WERI-Rb-1 (cell line): ENCODE measurements around the gene OPRPN.

Experiments
- DNase-seq: peaks from one replicate; pipeline ENCODE4 v3.0.0-alpha.2; 2020
- H3K27ac ChIP-seq: fragments of 250-450 bp; sonication (Bioruptor Pico); 2 replicates; pipeline ENCODE4 v1.5.1; 2020; ENCODE audit warnings: mild to moderate bottlenecking, moderate library complexity
- H3K27me3 ChIP-seq: fragments of 250-450 bp; sonication (Bioruptor Pico); 2 replicates; pipeline ENCODE4 v1.5.1; 2021; ENCODE audit warnings: mild to moderate bottlenecking, low read depth, moderate library complexity; ENCODE audit not compliant: insufficient read depth, severe bottlenecking
- H3K36me3 ChIP-seq: fragments of 250-450 bp; sonication (Bioruptor Pico); 2 replicates; pipeline ENCODE4 v1.5.1; 2020; ENCODE audit warnings: mild to moderate bottlenecking, moderate library complexity
- H3K4me3 ChIP-seq: 2 replicates; pipeline ENCODE4 v1.5.1; 2011; ENCODE audit warnings: low read depth, mild to moderate bottlenecking, control low read depth, low read length
- H3K9me3 ChIP-seq: fragments of 250-450 bp; sonication (Bioruptor Pico); 2 replicates; pipeline ENCODE4 v1.5.1; 2021; ENCODE audit warnings: mild to moderate bottlenecking, moderate library complexity; ENCODE audit not compliant: severe bottlenecking
- CTCF ChIP-seq: IDR thresholded peaks from 2 replicates; pipeline ENCODE4 v1.5.1; 2011; ENCODE audit warnings: low read depth, mild to moderate bottlenecking, control low read depth, inconsistent platforms, low read length

OPRPN gene

GRCh38 chr4:70365479-70365878, 32.3 kb upstream of the OPRPN start:
- no peak overlapping the region for H3K27ac ChIP-seq
- no peaks in the 10 kb centered on the region for H3K27me3 ChIP-seq
- H3K4me3 ChIP-seq: no peak overlapping the region
- TF ChIP-seq CTCF: no peak
- no peak for DNase-seq
- H3K36me3 ChIP-seq: no peaks in the 10 kb centered on the region
- H3K9me3 ChIP-seq: no peaks in the 10 kb centered on the region

GRCh38 chr4:70367813-70368212, 29.9 kb upstream of the OPRPN start:
- no peak for DNase-seq

GRCh38 chr4:70371987-70372386, 25.8 kb upstream of the OPRPN start:
- no peaks in the 10 kb centered on the region for H3K9me3 ChIP-seq
- no peaks in the 10 kb centered on the region for H3K27me3 ChIP-seq
- no peak for TF ChIP-seq CTCF
- H3K27ac ChIP-seq: no peak overlapping the region
- no peaks in the 10 kb centered on the region for H3K36me3 ChIP-seq
- no peak for DNase-seq
- H3K4me3 ChIP-seq: no peak overlapping the region

More at GRCh38 chr4:70367813-70368212, 29.9 kb upstream of the OPRPN start:
- Histone ChIP-seq H3K36me3 (no peaks in the 10 kb centered on the region), H3K9me3 (no peaks in the 10 kb centered on the region), H3K27me3 (no peaks in the 10 kb centered on the region), H3K27ac (no peak overlapping the region), H3K4me3 (no peak overlapping the region)
- TF ChIP-seq CTCF: no peak

GRCh38 chr4:70372760-70373159, 25.0 kb upstream of the OPRPN start:
- H3K27ac ChIP-seq: no peak overlapping the region
- H3K36me3 ChIP-seq: no peaks in the 10 kb centered on the region
- TF ChIP-seq CTCF: no peak
- no peak for DNase-seq
- H3K9me3 ChIP-seq: no peaks in the 10 kb centered on the region
- H3K27me3 ChIP-seq: no peaks in the 10 kb centered on the region
- no peak overlapping the region for H3K4me3 ChIP-seq

GRCh38 chr4:70380578-70380977, 17.2 kb upstream of the OPRPN start:
- Histone ChIP-seq H3K9me3 (no peaks in the 10 kb centered on the region), H3K36me3 (no peaks in the 10 kb centered on the region), H3K27ac (no peak overlapping the region), H3K4me3 (no peak overlapping the region), H3K27me3 (no peaks in the 10 kb centered on the region)
- no peak for TF ChIP-seq CTCF
- no peak for DNase-seq

GRCh38 chr4:70382691-70383181, 15.0 kb upstream of the OPRPN start, which contains the start of gene SMR3B:
SMR3B (plus strand) TSS chr4:70383131; CDS start chr4:70384511, 1,380 bp downstream.
- no peak for DNase-seq
- H3K9me3 ChIP-seq: no peaks in the 10 kb centered on the region
- no peaks in the 10 kb centered on the region for H3K27me3 ChIP-seq
- H3K36me3 ChIP-seq: no peaks in the 10 kb centered on the region
- no peak for TF ChIP-seq CTCF
- H3K27ac ChIP-seq: no peak within 1 kb of the TSS
- H3K4me3 ChIP-seq: no peak within 1 kb of the TSS
